DOHH2 (cell line): ENCODE results near the gene IFNA14.
"Not testable (repeated sequence)": the region's sequence is repeated elsewhere in the genome, so short reads cannot be mapped to it uniquely, and the experiment has no call there.

ENCODE experiments used
- H3F3A ChIP-seq: fragments of 200-600 bp; sonication (generic), shearing (Covaris generic); 2 replicates; pipeline ENCODE4 v1.6.0; 2016; ENCODE audit warnings: antibody characterized with exemption, mild to moderate bottlenecking; ENCODE audit not compliant: control insufficient read depth, insufficient read depth
- H3K27ac ChIP-seq: fragments of 200-600 bp; sonication (generic); 2 replicates; pipeline ENCODE4 v1.5.1; 2014; ENCODE audit warnings: low read depth, mild to moderate bottlenecking, low read length, moderate library complexity
- H3K27me3 ChIP-seq: fragments of 200-600 bp; sonication (generic); 2 replicates; pipeline ENCODE4 v1.6.1; 2014; ENCODE audit warnings: mild to moderate bottlenecking, low read length, mixed read lengths; ENCODE audit not compliant: control insufficient read depth
- H3K36me3 ChIP-seq: fragments of 200-600 bp; sonication (generic); 2 replicates; pipeline ENCODE4 v1.6.1; 2014; ENCODE audit warnings: mild to moderate bottlenecking, low read length, moderate library complexity, mixed read lengths; ENCODE audit not compliant: control insufficient read depth
- H3K4me1 ChIP-seq: fragments of 200-600 bp; sonication (generic); 2 replicates; pipeline ENCODE4 v1.6.1; 2014; ENCODE audit warnings: mild to moderate bottlenecking, low read length, mixed read lengths; ENCODE audit not compliant: control insufficient read depth
- H3K4me2 ChIP-seq: fragments of 200-600 bp; sonication (generic); 2 replicates; pipeline ENCODE4 v1.6.0; 2014; ENCODE audit warnings: mild to moderate bottlenecking, low read length, moderate library complexity
- H3K4me3 ChIP-seq: fragments of 200-600 bp; sonication (generic); 2 replicates; pipeline ENCODE4 v1.5.1; 2014; ENCODE audit warnings: mild to moderate bottlenecking, low read length, mixed read lengths
- H3K79me2 ChIP-seq: fragments of 200-600 bp; sonication (generic); 2 replicates; pipeline ENCODE4 v1.6.1; 2014; ENCODE audit warnings: mild to moderate bottlenecking, low read length, mixed read lengths; ENCODE audit not compliant: control insufficient read depth
- H3K9me2 ChIP-seq: fragments of 200-600 bp; sonication (generic); replicated peaks from 2 replicates; pipeline ENCODE4 v1.6.1; 2014; ENCODE audit warnings: mild to moderate bottlenecking, low read length, mixed read lengths; ENCODE audit not compliant: control insufficient read depth
- H3K9me3 ChIP-seq: fragments of 200-600 bp; sonication (generic); 2 replicates; pipeline ENCODE4 v1.6.1; 2014; ENCODE audit warnings: antibody characterized with exemption, low read length, mixed read lengths; ENCODE audit not compliant: control insufficient read depth, insufficient read depth
- H4K20me1 ChIP-seq: fragments of 200-600 bp; sonication (generic); 2 replicates; pipeline ENCODE4 v1.6.0; 2014; ENCODE audit warnings: low read depth, mild to moderate bottlenecking, antibody characterized with exemption, low read length, moderate library complexity; ENCODE audit not compliant: control insufficient read depth, insufficient read depth
- CTCF ChIP-seq: fragments of 200-600 bp; sonication (generic); IDR thresholded peaks from one replicate; pipeline ENCODE4 v1.5.1; 2014; ENCODE audit warnings: antibody characterized with exemption, mild to moderate bottlenecking, low read depth, low read length; ENCODE audit not compliant: poor library complexity, severe bottlenecking

Gene IFNA14

GRCh38 chr9:21205204-21205603 is 34.6 kb downstream of the IFNA14 start:
- Histone ChIP-seq H4K20me1 (no peaks in the 10 kb centered on the region), H3K9me2 (no peaks in the 10 kb centered on the region), H3K36me3 (no peaks in the 10 kb centered on the region), H3K4me1 (no peaks in the 10 kb centered on the region), H3K27me3 (no peaks in the 10 kb centered on the region), H3K27ac (no peak overlapping the region), H3K4me2 (no peak overlapping the region), H3F3A (no peaks in the 10 kb centered on the region), H3K9me3 (no peaks in the 10 kb centered on the region), H3K4me3 (no peak overlapping the region), H3K79me2 (no peaks in the 10 kb centered on the region)
- TF ChIP-seq CTCF: no peak

- not testable (repeated sequence) for H3K9me2 ChIP-seq, H3K4me1 ChIP-seq
Measured at GRCh38 chr9:21202105-21202504, 37.7 kb downstream of the IFNA14 start, which contains the start of gene IFNA7. TSS of gene IFNA7 (minus strand) at chr9:21202205. CDS start at chr9:21202165, 40 bp downstream.

GRCh38 chr9:21194867-21195776 is 44.7 kb downstream of the IFNA14 start:
- not testable (repeated sequence) for H3F3A ChIP-seq, H3K36me3 ChIP-seq, H3K4me3 ChIP-seq, H3K27ac ChIP-seq, H3K4me1 ChIP-seq, H3K9me2 ChIP-seq, H3K79me2 ChIP-seq, H3K27me3 ChIP-seq, H4K20me1 ChIP-seq, H3K9me3 ChIP-seq
- 0 out of 2 replicates have a peak overlapping the region, but pooled peaks have one; percentile 13 for H3K4me2 ChIP-seq
- peak; percentile 59 for TF ChIP-seq CTCF

More at GRCh38 chr9:21202105-21202504, 37.7 kb downstream of the IFNA14 start, which contains the start of gene IFNA7:
- H3K4me3 ChIP-seq, H3F3A ChIP-seq, H3K36me3 ChIP-seq, H3K27me3 ChIP-seq, H4K20me1 ChIP-seq, H3K27ac ChIP-seq, H3K9me3 ChIP-seq, H3K79me2 ChIP-seq, H3K4me2 ChIP-seq: not testable (repeated sequence)
